Tibial artery (tissue), 4 donors: ENCODE results near the gene AXIN2.
"Not testable (repeated sequence)": the region's sequence is repeated elsewhere in the genome, so short reads cannot be mapped to it uniquely, and the experiment has no call there.

Source experiments
- DNase-seq, 2 donors: peaks; one replicate each; pipeline ENCODE4 v3.0.0-alpha.2; 2019
- H3K27ac ChIP-seq, 2 donors: fragments of 200-600 bp; sonication (generic) in 1 of 2; 1 replicate in 1 of 2; 2 replicates in 1 of 2; pipeline ENCODE4 v1.5.1; 2018 to 2019; ENCODE audit warnings: mild to moderate bottlenecking in 1 of 2
- H3K27me3 ChIP-seq, 2 donors: fragments of 200-600 bp; sonication (generic) in 1 of 2; one replicate each; pipeline versions ENCODE4 v1.5.1 to v1.6.0; 2016 to 2019
- H3K36me3 ChIP-seq, 3 donors: fragments of 200-600 bp; sonication (generic) in 2 of 3; one replicate each; pipeline ENCODE4 v1.5.1; 2016 to 2019; ENCODE audit warnings: mild to moderate bottlenecking in 2 of 3
- H3K4me1 ChIP-seq, 4 donors: fragments of 200-600 bp; sonication (generic) in 2 of 4; 1 replicate in 3 of 4; 2 replicates in 1 of 4; pipeline ENCODE4 v1.5.1; 2016 to 2019
- H3K4me3 ChIP-seq, 2 donors: fragments of 200-600 bp; sonication (generic) in 1 of 2; 1 replicate in 1 of 2; 2 replicates in 1 of 2; pipeline ENCODE4 v1.5.1; 2018 to 2019; ENCODE audit warnings: mild to moderate bottlenecking in 2 of 2
- H3K9me3 ChIP-seq, 3 donors: fragments of 200-600 bp; sonication (generic) in 1 of 3; one replicate each; pipeline ENCODE4 v1.5.1; 2016 to 2019
- CTCF ChIP-seq, 2 experiments: fragments of 200-600 bp in 1 of 2; fragments of 450-650 bp in 1 of 2; IDR thresholded peaks; one replicate each; pipeline ENCODE4 v1.5.1; 2017 to 2019; ENCODE audit warnings: antibody characterized with exemption in 2 of 2, mild to moderate bottlenecking in 1 of 2, moderate library complexity in 1 of 2
- intact Hi-C: fragments of 100-400 bp; cut with DNase I; formaldehyde crosslinking; loops from one replicate; pipeline ENCODE4 v1.15.0; 2023; ENCODE audit warnings: low total_unique reads

The AXIN2 gene

DNA sequence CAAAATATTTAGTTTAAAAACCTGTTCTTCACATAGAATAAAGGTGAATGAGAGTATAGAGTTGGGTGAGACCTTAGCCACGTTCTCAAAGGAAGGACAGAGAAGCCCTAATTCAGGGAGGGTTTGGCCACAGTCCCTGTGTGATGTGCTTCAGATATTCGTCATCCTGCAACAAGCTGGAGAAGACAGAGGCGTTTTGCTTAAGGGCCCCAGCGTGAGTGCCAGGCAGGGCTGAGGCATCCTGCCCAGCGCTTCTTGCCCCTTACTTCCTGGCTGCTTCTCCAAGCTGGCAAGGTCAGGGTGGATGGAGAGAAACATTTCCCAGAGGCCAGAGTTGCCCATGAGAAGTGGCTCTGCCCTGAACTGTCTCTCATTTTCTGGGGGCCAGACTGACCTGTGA lies 46.9 kb downstream of the AXIN2 start:
- intact Hi-C loops = no loop called here
- Histone ChIP-seq H3K4me3 (no peak overlapping the region), H3K27me3 (no peaks in the 10 kb centered on the region), H3K36me3 (no peaks in the 10 kb centered on the region), H3K9me3 (no peaks in the 10 kb centered on the region), H3K27ac (no peak overlapping the region), H3K4me1 (peaks cover 0 to 15% (median 7%) of the 10 kb centered on the region in 4 donors)
- peak in 1 of 2 donors; percentile 46 for DNase-seq
- TF ChIP-seq CTCF (IDR thresholded peaks at IDR 0.05) = no peak

DNA sequence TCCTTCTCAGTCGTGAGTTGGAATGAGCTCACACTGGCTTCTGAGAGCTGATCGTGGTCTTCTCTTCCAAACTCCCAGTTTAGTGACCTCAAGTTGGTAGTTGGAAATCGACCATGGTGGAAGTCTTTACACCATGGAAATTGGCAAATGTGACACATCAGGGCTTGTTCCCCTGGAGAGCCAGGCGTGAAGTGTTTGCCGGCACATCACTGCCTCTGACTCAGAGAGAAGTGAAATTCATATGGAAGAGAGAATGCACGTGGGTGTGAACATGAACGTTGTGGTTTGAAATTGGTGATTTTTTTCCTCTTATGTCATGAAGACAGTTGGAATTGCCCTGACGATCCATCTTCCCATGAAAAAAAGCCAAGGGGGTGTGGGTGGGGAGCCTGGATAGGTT lies 47.4 kb downstream of the AXIN2 start:
- no peak overlapping the region for H3K27ac ChIP-seq
- peaks cover 0 to 15% (median 7%) of the 10 kb centered on the region in 4 donors for H3K4me1 ChIP-seq
- H3K27me3 ChIP-seq = no peaks in the 10 kb centered on the region
- H3K36me3 ChIP-seq = no peaks in the 10 kb centered on the region
- intact Hi-C loops = no loop called here
- no peak overlapping the region for H3K4me3 ChIP-seq
- DNase-seq = peak in 1 of 2 donors; percentile 29
- no peak for TF ChIP-seq CTCF (IDR thresholded peaks at IDR 0.05)
- H3K9me3 ChIP-seq = no peaks in the 10 kb centered on the region

DNA sequence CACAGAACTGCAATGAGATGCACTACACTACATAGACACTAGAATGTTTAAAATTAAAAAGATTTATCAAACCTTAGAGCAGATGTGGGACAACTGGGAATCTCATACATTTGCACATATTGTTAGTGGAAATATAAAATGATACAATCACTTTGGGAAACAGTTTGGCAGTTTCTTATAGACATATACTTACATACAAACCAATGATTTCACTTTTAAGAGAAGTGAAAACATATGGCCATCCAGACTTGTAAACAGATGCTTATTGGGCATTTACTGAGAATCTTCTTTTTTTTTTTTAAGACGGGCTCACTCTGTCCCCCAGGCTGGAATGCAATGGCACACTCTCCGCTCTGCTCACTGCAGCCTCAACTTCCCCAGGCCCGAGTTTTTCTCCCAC lies 50.1 kb downstream of the AXIN2 start:
- Histone ChIP-seq H3K9me3 (no peaks in the 10 kb centered on the region), H3K4me3 (no peak overlapping the region), H3K27ac (no peak overlapping the region), H3K36me3 (no peaks in the 10 kb centered on the region), H3K27me3 (no peaks in the 10 kb centered on the region), H3K4me1 (peaks cover 0 to 10% (median 4%) of the 10 kb centered on the region in 4 donors)
- DNase-seq = no peak
- intact Hi-C loops = no loop called here
- TF ChIP-seq CTCF (IDR thresholded peaks at IDR 0.05) = no peak

- H3K9me3 ChIP-seq = no peaks in the 10 kb centered on the region
- no peak for TF ChIP-seq CTCF (IDR thresholded peaks at IDR 0.05)
- no peaks in the 10 kb centered on the region for H3K36me3 ChIP-seq
- H3K27ac ChIP-seq = no peak overlapping the region
- DNase-seq = no peak
- intact Hi-C loops = no loop called here
- no peaks in the 10 kb centered on the region for H3K27me3 ChIP-seq
- no peak overlapping the region for H3K4me3 ChIP-seq
- no peaks in the 10 kb centered on the region for H3K4me1 ChIP-seq
These were observed 52.4 kb downstream of the AXIN2 start for GRCh38 chr17:65509032-65509431.

DNA sequence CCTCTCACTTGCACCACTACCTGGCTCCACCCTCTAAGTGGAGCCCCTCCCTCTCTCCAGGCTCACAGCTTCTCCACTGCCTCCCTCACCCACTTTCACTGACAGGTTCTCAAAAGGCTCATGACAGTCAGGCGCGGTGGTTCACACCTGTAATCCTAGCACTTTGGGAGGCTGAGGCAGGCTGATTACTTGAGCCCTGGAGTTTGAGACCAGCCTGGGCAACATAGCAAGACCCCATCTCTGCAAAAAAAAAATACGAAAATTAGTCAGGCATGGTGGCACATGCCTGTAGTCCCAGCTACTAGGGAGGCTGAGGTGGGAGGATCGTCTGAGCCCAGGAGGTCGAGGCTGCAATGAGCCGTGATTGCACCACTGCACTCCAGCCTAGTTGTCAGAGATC lies 56.8 kb downstream of the AXIN2 start:
- H3K4me1 ChIP-seq, DNase-seq, H3K27me3 ChIP-seq, H3K27ac ChIP-seq, H3K4me3 ChIP-seq, H3K36me3 ChIP-seq, intact Hi-C loops, H3K9me3 ChIP-seq: not testable (repeated sequence)

DNA sequence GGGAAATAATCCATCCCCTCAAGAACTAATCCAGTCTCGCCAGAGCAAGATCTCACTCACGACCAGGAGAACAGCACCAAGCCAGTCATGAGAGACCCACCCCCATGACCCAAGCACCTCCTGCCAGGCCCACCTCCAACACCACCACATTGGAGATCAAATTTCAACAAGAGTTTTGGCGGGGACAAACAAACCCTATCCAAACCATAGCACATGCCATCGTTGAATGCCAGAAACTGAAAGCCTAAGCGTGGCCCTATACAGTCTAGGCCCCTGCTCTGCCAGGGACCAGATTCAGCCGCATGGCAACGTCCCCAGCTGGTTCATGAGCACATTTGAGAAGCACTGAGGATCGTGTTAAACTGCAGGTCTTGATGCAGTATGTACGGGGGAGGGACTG lies 57.3 kb downstream of the AXIN2 start:
- TF ChIP-seq CTCF (IDR thresholded peaks at IDR 0.05) = no peak
- Histone ChIP-seq H3K4me1 (no peaks in the 10 kb centered on the region), H3K36me3 (no peaks in the 10 kb centered on the region), H3K27me3 (peaks cover 0 to 4% of the 10 kb centered on the region in 2 donors), H3K27ac (no peak overlapping the region), H3K4me3 (no peak overlapping the region), H3K9me3 (no peaks in the 10 kb centered on the region)
- DNase-seq = no peak
- intact Hi-C loops = no loop called here
